OCI-LY1 (cell line): Measurements from ENCODE around the gene GLIPR2.

Experiments
- CTCF ChIP-seq: fragments of 200-600 bp; sonication (generic), shearing (Covaris generic); IDR thresholded peaks from 2 replicates; pipeline ENCODE4 v1.5.1; 2017; ENCODE audit warnings: mild to moderate bottlenecking, antibody characterized with exemption, low read length, moderate library complexity, mixed read lengths
- EZH2 ChIP-seq: fragments of 200-600 bp; sonication (generic), shearing (Covaris generic); IDR thresholded peaks from 2 replicates; pipeline ENCODE4 v1.8.0; 2017; ENCODE audit warnings: borderline replicate concordance, mixed run types, mild to moderate bottlenecking, antibody characterized with exemption, low read length, moderate library complexity, mixed read lengths

GRCh38 chr9:36135741-36136271 lies 727 bp upstream of the GLIPR2 start:
- TF ChIP-seq CTCF (no peak), EZH2 (no peak)
